ENCODE measurements around the gene AFF4.
"Not testable (repeated sequence)": the region's sequence is repeated elsewhere in the genome, so short reads cannot be mapped to it uniquely, and the experiment has no call there.

Gene AFF4

GRCh38 chr5:132866342-132867045 is 96.9 kb downstream of the AFF4 start, which contains the start of the genes GDF9 and UQCRQ:
Gene GDF9, minus strand, starts transcription at chr5:132866469. Its CDS starts 1,936 bp downstream, at chr5:132864533.
Gene UQCRQ, plus strand, starts transcription at chr5:132866642. Its CDS starts 240 bp downstream, at chr5:132866882.
- Histone ChIP-seq H3K27me3 (ENCODE audit: control insufficient read depth, insufficient read depth, low read length) (no peaks in the 10 kb centered on the region), H3K9ac (ENCODE audit: low read depth, low read length) (peak within 1 kb of the TSS; percentile 91), H3K9me3 (ENCODE audit: control insufficient read depth, insufficient read depth, low read length) (no peaks in the 10 kb centered on the region), H3K36me3 (ENCODE audit: control insufficient read depth, insufficient read depth, low read length) (peaks cover 8% of the 10 kb centered on the region), H3K4me1 (ENCODE audit: control insufficient read depth, insufficient read depth, low read length) (peaks cover 5% of the 10 kb centered on the region), H3K4me3 (ENCODE audit: low read depth, low read length) (peak within 1 kb of the TSS; percentile 89)

GRCh38 chr5:132865668-132866341 is 97.6 kb downstream of the AFF4 start:
- Histone ChIP-seq H3K9me3 (ENCODE audit: control insufficient read depth, insufficient read depth, low read length) (no peaks in the 10 kb centered on the region), H3K36me3 (ENCODE audit: control insufficient read depth, insufficient read depth, low read length) (peaks cover 8% of the 10 kb centered on the region), H3K4me3 (ENCODE audit: low read depth, low read length) (peak overlapping the region; percentile 89), H3K27me3 (ENCODE audit: control insufficient read depth, insufficient read depth, low read length) (no peaks in the 10 kb centered on the region), H3K9ac (ENCODE audit: low read depth, low read length) (peak overlapping the region; percentile 74), H3K4me1 (ENCODE audit: control insufficient read depth, insufficient read depth, low read length) (peaks cover 5% of the 10 kb centered on the region)

DNA sequence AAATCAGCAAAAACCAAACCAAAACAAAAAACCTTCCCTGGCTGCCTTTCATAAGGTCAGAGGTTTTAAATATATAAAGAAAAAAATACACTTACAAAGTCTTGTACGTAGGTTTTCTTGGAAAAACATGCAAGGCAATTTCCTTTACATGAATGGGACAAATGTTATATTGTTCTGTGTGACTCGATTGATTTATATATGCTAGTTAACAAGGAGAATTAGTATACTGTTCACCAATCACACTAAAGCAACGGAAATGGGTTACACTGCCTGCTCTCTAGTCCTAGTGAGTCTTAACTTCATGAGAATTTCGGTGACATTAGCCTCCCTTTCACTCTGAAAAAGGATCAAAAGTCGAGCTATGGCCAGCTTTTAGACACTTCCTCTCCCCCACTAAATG is 102.7 kb downstream of the AFF4 start:
- H3K27me3 ChIP-seq (ENCODE audit: control insufficient read depth, insufficient read depth, low read length) = no peaks in the 10 kb centered on the region
- H3K36me3 ChIP-seq (ENCODE audit: control insufficient read depth, insufficient read depth, low read length) = no peaks in the 10 kb centered on the region
- H3K9me3 ChIP-seq (ENCODE audit: control insufficient read depth, insufficient read depth, low read length) = no peaks in the 10 kb centered on the region
- H3K4me1 ChIP-seq (ENCODE audit: control insufficient read depth, insufficient read depth, low read length) = peaks cover 4% of the 10 kb centered on the region
- no peak overlapping the region for H3K9ac ChIP-seq (ENCODE audit: low read depth, low read length)
- H3K4me3 ChIP-seq (ENCODE audit: low read depth, low read length) = no peak overlapping the region

GRCh38 chr5:132859889-132860437 is 103.5 kb downstream of the AFF4 start:
- Histone ChIP-seq H3K27me3 (ENCODE audit: control insufficient read depth, insufficient read depth, low read length) (no peaks in the 10 kb centered on the region), H3K4me3 (ENCODE audit: low read depth, low read length) (no peak overlapping the region), H3K4me1 (ENCODE audit: control insufficient read depth, insufficient read depth, low read length) (no peaks in the 10 kb centered on the region), H3K9ac (ENCODE audit: low read depth, low read length) (no peak overlapping the region), H3K9me3 (ENCODE audit: control insufficient read depth, insufficient read depth, low read length) (no peaks in the 10 kb centered on the region), H3K36me3 (ENCODE audit: control insufficient read depth, insufficient read depth, low read length) (no peaks in the 10 kb centered on the region)

DNA sequence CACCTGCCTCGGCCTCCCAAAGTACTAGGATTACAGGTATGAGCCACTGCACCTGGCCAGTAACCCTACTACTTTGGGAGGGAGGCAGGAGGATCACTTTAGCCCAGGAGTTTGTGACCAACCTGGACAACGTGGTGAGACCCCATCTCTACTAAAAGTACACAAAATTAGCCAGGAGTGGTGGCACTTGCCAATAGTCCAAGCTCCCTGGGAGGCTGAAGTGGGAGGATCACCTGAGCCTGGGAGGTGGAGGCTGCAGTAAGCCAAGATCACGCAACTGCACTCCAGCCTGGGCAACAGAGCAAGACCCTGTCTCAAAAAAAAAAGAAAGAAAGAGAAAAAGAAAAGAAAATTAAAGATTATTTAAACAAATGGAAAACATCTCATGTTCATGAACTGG is 107.4 kb downstream of the AFF4 start:
- H3K4me1 ChIP-seq (ENCODE audit: control insufficient read depth, insufficient read depth, low read length) = no peaks in the 10 kb centered on the region
- H3K4me3 ChIP-seq (ENCODE audit: low read depth, low read length) = no peak overlapping the region
- no peaks in the 10 kb centered on the region for H3K27me3 ChIP-seq (ENCODE audit: control insufficient read depth, insufficient read depth, low read length)
- H3K9ac ChIP-seq (ENCODE audit: low read depth, low read length) = no peak overlapping the region
- H3K9me3 ChIP-seq (ENCODE audit: control insufficient read depth, insufficient read depth, low read length) = no peaks in the 10 kb centered on the region
- no peaks in the 10 kb centered on the region for H3K36me3 ChIP-seq (ENCODE audit: control insufficient read depth, insufficient read depth, low read length)

GRCh38 chr5:132854992-132855391 is 108.4 kb downstream of the AFF4 start:
- H3K4me3 ChIP-seq (ENCODE audit: low read depth, low read length); H3K36me3 ChIP-seq (ENCODE audit: control insufficient read depth, insufficient read depth, low read length); H3K9ac ChIP-seq (ENCODE audit: low read depth, low read length); H3K27me3 ChIP-seq (ENCODE audit: control insufficient read depth, insufficient read depth, low read length); H3K9me3 ChIP-seq (ENCODE audit: control insufficient read depth, insufficient read depth, low read length); H3K4me1 ChIP-seq (ENCODE audit: control insufficient read depth, insufficient read depth, low read length): not testable (repeated sequence)

DNA sequence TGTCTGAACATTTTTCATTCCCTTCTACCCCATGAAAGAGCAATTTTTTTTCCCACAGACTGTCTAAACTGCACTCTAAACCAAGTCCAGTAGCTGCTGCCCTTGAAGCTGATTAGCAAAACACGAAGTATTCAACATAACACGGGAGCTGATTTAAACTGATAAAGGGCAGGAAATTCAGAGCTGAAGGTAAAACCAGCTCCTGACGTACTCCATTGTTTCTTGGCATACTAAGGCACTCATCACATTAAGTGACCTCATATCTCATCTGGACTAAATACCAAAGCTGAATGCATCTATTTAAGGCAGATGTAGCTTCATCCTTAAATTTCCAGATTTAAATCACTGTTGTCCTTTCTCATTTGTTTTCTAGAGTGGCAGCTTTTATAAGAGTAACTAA is 109.1 kb downstream of the AFF4 start:
- Histone ChIP-seq H3K4me1 (ENCODE audit: control insufficient read depth, insufficient read depth, low read length) (no peaks in the 10 kb centered on the region), H3K4me3 (ENCODE audit: low read depth, low read length) (no peak overlapping the region)

GRCh38 chr5:132853790-132854189 is 109.6 kb downstream of the AFF4 start:
- Histone ChIP-seq H3K9me3 (ENCODE audit: control insufficient read depth, insufficient read depth, low read length) (no peaks in the 10 kb centered on the region), H3K4me1 (ENCODE audit: control insufficient read depth, insufficient read depth, low read length) (no peaks in the 10 kb centered on the region), H3K36me3 (ENCODE audit: control insufficient read depth, insufficient read depth, low read length) (no peaks in the 10 kb centered on the region), H3K27me3 (ENCODE audit: control insufficient read depth, insufficient read depth, low read length) (no peaks in the 10 kb centered on the region), H3K9ac (ENCODE audit: low read depth, low read length) (no peak overlapping the region), H3K4me3 (ENCODE audit: low read depth, low read length) (no peak overlapping the region)

More for the DNA sequence above, 109.1 kb downstream of the AFF4 start:
- Histone ChIP-seq H3K9ac (ENCODE audit: low read depth, low read length) (no peak overlapping the region), H3K27me3 (ENCODE audit: control insufficient read depth, insufficient read depth, low read length) (no peaks in the 10 kb centered on the region), H3K36me3 (ENCODE audit: control insufficient read depth, insufficient read depth, low read length) (no peaks in the 10 kb centered on the region), H3K9me3 (ENCODE audit: control insufficient read depth, insufficient read depth, low read length) (no peaks in the 10 kb centered on the region)

- H3K9ac ChIP-seq (ENCODE audit: low read depth, low read length) = no peak overlapping the region
- no peaks in the 10 kb centered on the region for H3K36me3 ChIP-seq (ENCODE audit: control insufficient read depth, insufficient read depth, low read length)
- no peaks in the 10 kb centered on the region for H3K9me3 ChIP-seq (ENCODE audit: control insufficient read depth, insufficient read depth, low read length)
- H3K4me1 ChIP-seq (ENCODE audit: control insufficient read depth, insufficient read depth, low read length) = no peaks in the 10 kb centered on the region
- H3K4me3 ChIP-seq (ENCODE audit: low read depth, low read length) = no peak overlapping the region
- H3K27me3 ChIP-seq (ENCODE audit: control insufficient read depth, insufficient read depth, low read length) = no peaks in the 10 kb centered on the region
Observed at GRCh38 chr5:132853323-132853722, 110.1 kb downstream of the AFF4 start.

GRCh38 chr5:132850066-132850465 is 113.4 kb downstream of the AFF4 start:
- Histone ChIP-seq H3K4me1 (ENCODE audit: control insufficient read depth, insufficient read depth, low read length) (no peaks in the 10 kb centered on the region), H3K36me3 (ENCODE audit: control insufficient read depth, insufficient read depth, low read length) (no peaks in the 10 kb centered on the region), H3K4me3 (ENCODE audit: low read depth, low read length) (no peak overlapping the region), H3K9me3 (ENCODE audit: control insufficient read depth, insufficient read depth, low read length) (no peaks in the 10 kb centered on the region), H3K9ac (ENCODE audit: low read depth, low read length) (no peak overlapping the region), H3K27me3 (ENCODE audit: control insufficient read depth, insufficient read depth, low read length) (no peaks in the 10 kb centered on the region)

DNA sequence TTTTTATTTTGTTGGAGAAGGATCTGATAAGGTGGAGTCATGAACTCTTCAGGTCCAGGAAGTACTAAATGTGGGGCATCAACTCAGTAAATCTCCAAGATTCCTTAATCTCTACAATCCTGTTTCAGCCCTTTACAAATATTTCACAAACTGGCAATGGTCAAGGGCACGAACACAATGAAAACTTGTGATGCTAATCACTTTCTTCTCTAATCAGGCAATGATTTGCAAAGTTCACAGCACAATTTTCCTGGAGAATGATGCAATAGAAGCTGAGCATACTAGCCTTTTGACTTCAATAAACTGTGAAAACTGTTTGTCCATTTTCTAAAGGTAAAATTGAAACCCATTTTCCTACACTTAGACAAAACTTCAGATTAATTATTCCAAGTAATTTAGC is 114.1 kb downstream of the AFF4 start:
- Histone ChIP-seq H3K36me3 (ENCODE audit: control insufficient read depth, insufficient read depth, low read length) (no peaks in the 10 kb centered on the region), H3K9ac (ENCODE audit: low read depth, low read length) (no peak overlapping the region), H3K9me3 (ENCODE audit: control insufficient read depth, insufficient read depth, low read length) (no peaks in the 10 kb centered on the region), H3K4me1 (ENCODE audit: control insufficient read depth, insufficient read depth, low read length) (no peaks in the 10 kb centered on the region), H3K27me3 (ENCODE audit: control insufficient read depth, insufficient read depth, low read length) (no peaks in the 10 kb centered on the region), H3K4me3 (ENCODE audit: low read depth, low read length) (no peak overlapping the region)

- H3K4me3 ChIP-seq (ENCODE audit: low read depth, low read length) = no peak overlapping the region
- H3K27me3 ChIP-seq (ENCODE audit: control insufficient read depth, insufficient read depth, low read length) = no peaks in the 10 kb centered on the region
- H3K9ac ChIP-seq (ENCODE audit: low read depth, low read length) = no peak overlapping the region
- no peaks in the 10 kb centered on the region for H3K36me3 ChIP-seq (ENCODE audit: control insufficient read depth, insufficient read depth, low read length)
- no peaks in the 10 kb centered on the region for H3K9me3 ChIP-seq (ENCODE audit: control insufficient read depth, insufficient read depth, low read length)
- H3K4me1 ChIP-seq (ENCODE audit: control insufficient read depth, insufficient read depth, low read length) = no peaks in the 10 kb centered on the region
Observed at GRCh38 chr5:132848270-132848669, 115.2 kb downstream of the AFF4 start.

All from iPS-15b (cell line).